Measurements from ENCODE around the gene ELMO1.

The ELMO1 gene

GRCh38 chr7:36971515-36972139 lies 477.0 kb downstream of the ELMO1 start:
- no peak for DNase-seq (ENCODE audit: low read depth)

DNA sequence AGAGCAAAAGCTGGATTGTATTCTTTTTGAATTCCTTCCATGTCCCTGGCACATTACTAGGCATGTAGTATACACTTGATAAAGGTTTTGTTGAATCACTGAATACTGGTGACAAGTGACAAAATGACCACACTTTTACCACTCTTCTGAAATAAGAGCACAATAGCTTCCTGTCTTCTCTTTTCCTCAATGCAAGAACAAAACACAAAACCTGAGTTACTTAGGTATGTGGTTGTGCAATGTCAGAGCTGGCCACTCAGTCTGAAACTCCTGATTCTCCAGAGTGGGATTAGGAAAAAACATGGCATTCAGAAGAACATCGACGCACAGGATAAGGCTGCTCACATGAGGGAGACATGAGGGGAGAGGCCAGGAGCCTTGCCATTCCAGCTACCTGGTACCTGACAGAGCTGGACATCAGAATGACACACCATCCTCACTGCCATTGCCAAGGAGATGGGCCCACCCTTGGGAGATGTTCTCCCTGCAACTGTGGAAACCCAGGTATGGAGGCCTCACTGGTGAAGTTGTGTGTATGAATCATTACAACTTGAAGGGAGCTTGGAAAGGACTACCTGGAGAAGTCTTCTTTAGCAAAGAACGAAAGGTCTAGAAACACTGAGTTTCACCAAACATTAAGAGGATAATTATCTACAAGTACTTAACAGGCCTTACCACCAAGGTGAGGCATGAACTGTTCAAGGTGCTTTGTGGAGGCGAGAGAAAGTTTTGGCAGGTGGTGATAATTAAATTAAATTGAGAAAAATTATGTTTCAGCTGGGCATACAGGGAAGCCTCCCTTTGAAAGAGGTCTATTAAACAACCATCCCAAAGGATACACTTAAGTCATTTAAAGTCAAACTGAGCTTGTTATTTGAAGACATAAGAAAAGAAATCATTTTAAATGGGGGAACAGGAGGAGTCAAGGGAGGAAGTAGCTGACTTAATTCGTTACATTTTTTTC lies 477.8 kb downstream of the ELMO1 start:
- no peak for DNase-seq (ENCODE audit: low read depth)

- DNase-seq (ENCODE audit: low read depth) = no peak
Observed at GRCh38 chr7:36969376-36969775, 479.3 kb downstream of the ELMO1 start.

- DNase-seq (ENCODE audit: low read depth) = no peak
Observed at GRCh38 chr7:36967387-36967786, 481.3 kb downstream of the ELMO1 start.

GRCh38 chr7:36966636-36967035 lies 482.0 kb downstream of the ELMO1 start:
- no peak for DNase-seq (ENCODE audit: low read depth)

- no peak for DNase-seq (ENCODE audit: low read depth)
Observed at GRCh38 chr7:36966039-36966438, 482.6 kb downstream of the ELMO1 start.

GRCh38 chr7:36965625-36966024 lies 483.0 kb downstream of the ELMO1 start:
- DNase-seq (ENCODE audit: low read depth) = no peak

DNA sequence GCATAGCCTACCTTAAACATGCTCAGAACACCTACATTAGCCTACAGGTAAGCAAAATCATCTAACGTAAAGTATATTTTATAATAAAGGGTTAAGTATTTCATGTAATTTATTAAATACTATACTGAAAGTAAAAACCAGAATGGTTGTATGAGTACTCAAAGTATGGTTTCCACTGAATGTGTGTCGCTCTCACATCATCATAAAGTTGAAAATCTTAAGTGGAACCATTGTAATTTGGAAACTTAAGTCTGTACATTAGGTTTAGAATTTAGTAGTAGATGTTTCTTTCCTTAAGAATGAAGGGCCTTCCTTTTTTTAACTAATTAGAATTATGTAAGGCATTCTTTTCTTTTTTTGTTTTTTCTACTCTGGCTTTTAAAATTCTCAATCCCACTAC lies 484.4 kb downstream of the ELMO1 start:
- DNase-seq (ENCODE audit: low read depth) = no peak

DNA sequence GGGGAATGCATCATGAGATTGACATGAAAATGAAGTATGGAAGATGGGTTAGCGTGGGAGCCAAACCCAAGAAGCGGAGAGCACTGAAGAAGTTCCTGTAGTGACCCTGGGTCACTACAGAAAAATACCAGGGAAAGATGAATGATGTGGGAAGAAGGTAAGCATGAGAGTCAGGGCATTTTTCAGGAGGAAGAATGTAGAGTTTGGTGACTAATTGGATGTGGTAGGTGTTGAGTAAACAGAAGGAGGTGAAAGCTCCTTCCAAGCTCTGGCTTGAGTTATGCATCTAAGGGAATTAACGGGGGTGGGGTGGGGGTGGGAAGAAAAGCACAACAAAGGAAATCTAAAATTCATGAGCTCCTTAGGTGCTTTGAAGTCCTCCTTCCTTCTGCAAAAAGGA lies 486.3 kb downstream of the ELMO1 start:
- DNase-seq (ENCODE audit: low read depth) = no peak

DNA sequence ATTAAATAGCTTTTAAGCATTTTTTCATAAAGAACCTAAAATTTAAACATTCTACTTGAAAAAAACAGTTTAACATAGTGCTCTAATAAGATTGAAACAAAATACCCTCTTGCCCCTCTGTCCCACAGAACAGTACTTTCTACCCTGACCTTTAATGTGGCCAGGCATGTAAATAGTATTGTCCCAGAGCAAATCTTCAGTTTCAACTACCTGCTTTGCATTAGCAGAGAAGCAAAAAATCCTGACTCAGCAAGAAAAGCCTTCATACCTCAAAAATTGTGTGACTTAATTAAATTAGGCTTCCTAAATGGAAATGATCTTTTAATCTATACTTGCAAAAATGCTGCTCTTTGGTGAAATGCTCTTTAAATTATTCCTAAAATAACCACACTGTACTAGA lies 487.0 kb downstream of the ELMO1 start:
- DNase-seq (ENCODE audit: low read depth) = no peak

DNA sequence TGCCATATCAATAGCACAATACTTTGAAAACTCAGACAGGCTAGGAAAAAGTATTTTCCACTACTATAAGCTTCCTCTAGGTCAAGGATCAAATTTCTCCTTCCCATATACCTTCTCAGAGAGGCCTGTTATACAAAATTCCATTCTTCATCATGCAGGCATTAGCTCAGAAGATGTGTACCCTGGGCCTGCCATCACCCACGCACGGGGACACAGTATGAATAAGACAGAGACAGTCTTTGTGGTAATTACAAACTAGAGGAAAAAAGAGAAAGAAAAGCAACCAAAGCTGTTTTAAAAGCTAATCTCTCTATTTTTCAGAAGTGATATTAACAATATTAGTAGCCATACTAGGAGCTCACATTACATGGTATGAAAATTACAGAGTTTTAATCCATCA lies 487.6 kb downstream of the ELMO1 start:
- DNase-seq (ENCODE audit: low read depth) = peak; percentile 18

GRCh38 chr7:36960105-36960504 lies 488.6 kb downstream of the ELMO1 start:
- no peak for DNase-seq (ENCODE audit: low read depth)

- no peak for DNase-seq (ENCODE audit: low read depth)
Observed at GRCh38 chr7:36958111-36958733, 490.4 kb downstream of the ELMO1 start.

- no peak for DNase-seq (ENCODE audit: low read depth)
Observed at GRCh38 chr7:36957620-36958019, 491.0 kb downstream of the ELMO1 start.

DNA sequence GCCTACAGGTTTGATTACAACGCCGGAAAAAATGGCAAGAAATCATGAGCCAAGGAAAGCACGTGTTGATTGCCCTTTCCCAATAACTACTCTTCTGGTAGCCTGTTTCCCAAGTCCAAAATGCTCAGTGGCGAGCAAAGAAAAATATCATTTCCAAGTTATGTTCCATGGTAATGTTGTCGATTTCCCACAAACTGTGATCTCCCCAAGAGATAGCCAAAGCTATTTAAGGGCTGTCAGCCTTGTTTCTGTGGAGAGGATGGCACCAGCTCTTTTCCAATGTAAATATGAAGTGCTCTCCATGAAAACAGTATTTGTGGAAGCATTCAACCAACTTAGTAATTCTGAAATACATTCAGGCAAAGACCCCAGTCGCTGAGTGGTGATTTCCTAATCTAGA lies 491.9 kb downstream of the ELMO1 start:
- DNase-seq (ENCODE audit: low read depth) = no peak

- no peak for DNase-seq (ENCODE audit: low read depth)
Observed at GRCh38 chr7:36955456-36956129, 493.1 kb downstream of the ELMO1 start.

DNA sequence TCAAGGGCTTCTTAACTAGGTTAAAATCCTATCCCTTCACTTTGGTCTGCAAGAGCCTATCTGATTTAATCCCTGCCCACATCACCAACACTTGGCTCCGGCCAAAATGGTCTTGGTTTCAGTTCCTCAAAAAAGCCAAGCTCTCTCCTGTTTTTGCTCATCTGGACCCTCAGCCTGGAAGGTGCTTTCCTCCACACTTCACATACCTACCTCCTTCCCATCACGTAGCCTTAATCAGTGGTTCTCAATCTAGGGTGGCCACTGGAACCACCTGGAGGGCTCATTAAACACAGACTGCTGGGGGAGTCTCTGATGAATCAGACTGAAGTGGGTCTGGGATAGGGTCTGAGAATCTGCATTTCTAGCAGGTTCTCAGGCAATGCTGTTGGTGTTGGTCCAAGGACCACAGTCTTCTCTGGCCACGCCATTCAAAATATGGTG lies 497.4 kb downstream of the ELMO1 start:
- no peak for DNase-seq (ENCODE audit: low read depth)

DNA sequence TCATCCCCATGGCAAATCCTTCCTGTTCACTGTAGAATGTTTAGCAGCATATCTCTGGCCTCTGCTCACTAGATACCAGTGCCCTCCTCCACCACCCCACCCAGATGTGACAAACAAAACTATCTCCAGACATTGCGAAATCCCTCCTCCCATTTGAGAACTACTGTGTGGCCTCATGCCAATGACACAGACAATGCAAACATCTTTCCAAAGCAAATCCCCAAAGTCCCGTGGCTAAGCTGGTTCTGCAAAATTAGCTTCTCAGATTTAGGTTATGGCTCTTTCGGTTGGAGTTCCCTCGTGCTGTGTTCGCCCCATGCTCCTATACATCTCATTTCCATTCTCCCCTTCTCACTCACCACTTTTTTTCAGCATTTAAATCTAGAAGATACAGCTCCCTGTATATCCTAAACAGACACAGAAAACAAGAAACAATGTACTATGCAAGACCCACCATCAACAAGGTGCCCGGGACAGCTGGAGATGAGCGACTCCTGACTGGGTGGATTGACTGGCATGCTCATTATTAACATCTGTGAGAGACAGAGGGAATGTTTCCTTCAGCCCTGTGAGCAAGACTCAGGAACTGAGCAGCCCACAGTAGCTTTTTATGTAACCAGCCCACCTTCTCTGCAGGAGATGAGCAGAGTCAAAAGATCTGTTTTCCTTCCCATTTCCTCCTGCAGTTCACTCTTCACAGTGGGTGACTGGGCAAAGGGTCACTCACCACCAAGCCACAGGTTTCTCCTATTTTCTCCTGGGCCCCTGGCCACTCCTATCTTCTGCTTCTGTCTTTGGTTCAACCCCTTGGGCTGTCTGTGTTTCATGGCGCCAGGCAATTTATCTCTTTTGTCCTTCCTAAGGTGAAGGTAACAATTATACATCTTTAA lies 498.7 kb downstream of the ELMO1 start:
- DNase-seq (ENCODE audit: low read depth) = no peak

- no peak for DNase-seq (ENCODE audit: low read depth)
Observed at GRCh38 chr7:36946401-36946739, 502.3 kb downstream of the ELMO1 start.

DNA sequence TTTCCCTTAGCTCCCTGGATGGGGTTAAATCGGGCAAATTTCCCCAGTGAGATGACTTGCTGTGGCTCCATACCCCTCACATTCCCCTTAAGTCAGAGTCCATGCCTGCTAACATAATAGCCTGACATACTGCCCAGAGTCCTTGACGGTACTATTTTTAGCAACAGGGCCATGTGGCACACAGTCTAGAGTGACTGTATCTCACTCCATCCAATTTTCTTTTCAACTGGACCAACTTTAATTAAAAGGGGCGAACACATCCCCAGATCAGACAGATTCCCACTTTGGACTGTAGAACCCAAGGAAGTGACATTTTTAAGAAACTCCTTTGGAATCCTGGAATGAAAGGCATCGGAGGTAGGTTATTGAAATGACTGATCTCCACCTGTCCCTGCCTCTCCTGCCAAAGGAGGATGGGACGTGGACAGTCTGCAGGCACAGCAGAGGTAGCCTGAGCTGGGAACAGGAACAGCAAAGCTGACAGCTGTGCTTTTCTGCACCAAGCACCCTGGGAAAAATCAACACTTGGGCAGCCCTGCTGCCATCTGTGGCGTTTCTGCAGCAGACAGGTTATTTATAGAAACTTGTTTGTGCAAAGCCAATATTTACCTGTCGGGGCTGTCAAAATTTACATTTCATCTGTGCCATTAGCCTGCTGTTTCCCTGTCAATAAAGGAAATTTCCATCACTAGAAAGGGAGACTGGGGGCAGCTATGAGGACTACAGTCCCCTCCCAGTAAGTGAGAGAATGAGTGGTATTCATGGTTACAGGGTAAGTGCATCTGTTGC lies 502.9 kb downstream of the ELMO1 start:
- DNase-seq (ENCODE audit: low read depth) = no peak

DNA sequence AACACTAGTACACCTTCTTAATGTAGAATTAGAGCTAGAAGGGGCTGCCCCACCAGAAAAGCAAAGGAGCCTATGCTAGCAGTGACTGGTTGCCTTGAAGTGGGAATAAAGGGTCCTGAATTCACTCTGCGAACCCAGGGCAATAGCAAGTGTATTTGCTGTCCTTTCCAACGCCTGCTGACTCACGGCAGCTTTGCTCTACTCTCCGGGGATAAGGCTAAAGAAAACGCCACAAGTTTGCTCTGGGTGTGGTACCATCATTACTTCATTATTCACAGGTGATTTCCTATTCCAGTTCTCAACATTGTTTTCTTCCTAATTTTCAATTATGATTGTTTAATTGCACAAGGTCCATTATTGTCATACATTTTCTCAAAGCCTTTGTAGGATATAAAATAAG lies 503.8 kb downstream of the ELMO1 start:
- DNase-seq (ENCODE audit: low read depth) = no peak
